GM12878 (cell line): Measurements from ENCODE around the gene ECM1. TPM values are rescaled to one million over a fixed set of nuclear protein-coding genes. Genes with fewer than 3 reads are reported as not detected.

Experiments used
- BCL11A ChIP-seq: IDR thresholded peaks from 2 replicates; pipeline ENCODE4 v1.6.1; 2011; ENCODE audit warnings: low read depth, low read length
- CBX5 ChIP-seq: sonication (generic); IDR thresholded peaks from 2 replicates; pipeline ENCODE4 v1.6.1; 2016; ENCODE audit warnings: low read depth, moderate library complexity, mild to moderate bottlenecking, inconsistent platforms
- EED ChIP-seq: sonication (generic); IDR thresholded peaks from 2 replicates; pipeline ENCODE4 v1.6.1; 2016; ENCODE audit warnings: antibody characterized with exemption, low read depth
- FOXK2 ChIP-seq: fragments of 450-650 bp; IDR thresholded peaks from 2 replicates; pipeline ENCODE4 v1.6.1; 2017; ENCODE audit warnings: mild to moderate bottlenecking, moderate library complexity
- HCFC1 ChIP-seq: fragments of 150-350 bp; IDR thresholded peaks from 2 replicates; pipeline ENCODE4 v1.6.1; 2014; ENCODE audit warnings: low read length
- HDAC6 ChIP-seq: fragments of 200-600 bp; sonication (generic); IDR thresholded peaks from one replicate; pipeline ENCODE4 v1.8.0; 2017; ENCODE audit warnings: antibody characterized with exemption; ENCODE audit not compliant: unreplicated experiment
- NFXL1 ChIP-seq: fragments of 450-650 bp; IDR thresholded peaks from 2 replicates; pipeline ENCODE4 v1.6.1; 2017; ENCODE audit warnings: antibody characterized with exemption, mild to moderate bottlenecking, borderline replicate concordance
- ZBED1 ChIP-seq: IDR thresholded peaks from 2 replicates; pipeline ENCODE4 v1.6.1; 2016; ENCODE audit warnings: borderline replicate concordance
- ZNF274 ChIP-seq: IDR thresholded peaks from one replicate; pipeline ENCODE4 v1.8.0; 2011; ENCODE audit not compliant: insufficient read length, insufficient read depth
- polyA plus RNA-seq, 11 experiments: library from polyadenylated mRNA; depleted of rRNA in 4 of 11; unstranded in 6 of 11; stranded (reverse) in 5 of 11; fragments of >200 nt; fragmentation: Nextera tagmentation in 4 of 11; fragmentation: Illumina TruSeq in 1 of 11; extraction: Ambion mirVana in 4 of 11; extraction: Trizol in 1 of 11; gene quantifications; 1 replicate in 1 of 11; 2 replicates in 10 of 11; pipeline versions ENCODE4 v1.2.1 to v1.2.3, GENCODE V29; 2011 to 2016; ENCODE audit warnings: inconsistent platforms in 2 of 11, missing spikeins in 2 of 11, low read depth in 1 of 11
- total RNA-seq, 4 experiments: library from RNA; depleted of rRNA in 3 of 4; stranded (reverse); fragments of >200 nt in 3 of 4; fragmentation: Illumina TruSeq in 1 of 4; extraction: Trizol in 1 of 4; gene quantifications; 2 replicates each; pipeline versions ENCODE4 v1.2.1 to v1.2.3, GENCODE V29; 2013 to 2021
- TF ChIP-seq, protein P1 (sequence below): IDR thresholded peaks from 2 replicates; pipeline ENCODE4 v1.6.1; 2012; ENCODE audit warnings: low read length, inconsistent platforms
- TF ChIP-seq, protein P2 (sequence below): fragments of 450-650 bp; IDR thresholded peaks from 2 replicates; pipeline ENCODE4 v1.6.1; 2016; ENCODE audit warnings: mild to moderate bottlenecking
- TF ChIP-seq, protein P3 (sequence below): fragments of 450-650 bp; conservative IDR thresholded peaks from 2 replicates; pipeline ENCODE4 v1.6.1; 2017; ENCODE audit warnings: mild to moderate bottlenecking, moderate library complexity
- TF ChIP-seq, protein P4 (sequence below): IDR thresholded peaks from 2 replicates; pipeline ENCODE4 v1.6.1; 2012; ENCODE audit warnings: low read depth, low read length, improper control_type of control experiment
- TF ChIP-seq, protein P5 (sequence below): IDR thresholded peaks from 2 replicates; pipeline ENCODE4 v1.6.1; 2011; ENCODE audit warnings: borderline replicate concordance, low read depth, mild to moderate bottlenecking, moderate library complexity, mixed read lengths, low read length; ENCODE audit not compliant: insufficient read depth; ENCODE audit errors: extremely low read length
- TF ChIP-seq, protein P6 (sequence below): IDR thresholded peaks from 2 replicates; pipeline ENCODE4 v1.6.1; 2011; ENCODE audit warnings: borderline replicate concordance, low read depth, mild to moderate bottlenecking, moderate library complexity, low read length; ENCODE audit not compliant: insufficient read depth, poor library complexity, severe bottlenecking
- TF ChIP-seq, protein P7 (sequence below): fragments of 450-650 bp; IDR thresholded peaks from 2 replicates; pipeline ENCODE4 v1.6.1; 2016; ENCODE audit warnings: mild to moderate bottlenecking, moderate library complexity, borderline replicate concordance

ECM1 gene
- total and polyA plus RNA-seq, 10 of the 15 experiments (the other 5 are each of a cell fraction or from before 2014, with no cell fraction given) = 0.06 to 1.3 (median 0.60) TPM

DNA sequence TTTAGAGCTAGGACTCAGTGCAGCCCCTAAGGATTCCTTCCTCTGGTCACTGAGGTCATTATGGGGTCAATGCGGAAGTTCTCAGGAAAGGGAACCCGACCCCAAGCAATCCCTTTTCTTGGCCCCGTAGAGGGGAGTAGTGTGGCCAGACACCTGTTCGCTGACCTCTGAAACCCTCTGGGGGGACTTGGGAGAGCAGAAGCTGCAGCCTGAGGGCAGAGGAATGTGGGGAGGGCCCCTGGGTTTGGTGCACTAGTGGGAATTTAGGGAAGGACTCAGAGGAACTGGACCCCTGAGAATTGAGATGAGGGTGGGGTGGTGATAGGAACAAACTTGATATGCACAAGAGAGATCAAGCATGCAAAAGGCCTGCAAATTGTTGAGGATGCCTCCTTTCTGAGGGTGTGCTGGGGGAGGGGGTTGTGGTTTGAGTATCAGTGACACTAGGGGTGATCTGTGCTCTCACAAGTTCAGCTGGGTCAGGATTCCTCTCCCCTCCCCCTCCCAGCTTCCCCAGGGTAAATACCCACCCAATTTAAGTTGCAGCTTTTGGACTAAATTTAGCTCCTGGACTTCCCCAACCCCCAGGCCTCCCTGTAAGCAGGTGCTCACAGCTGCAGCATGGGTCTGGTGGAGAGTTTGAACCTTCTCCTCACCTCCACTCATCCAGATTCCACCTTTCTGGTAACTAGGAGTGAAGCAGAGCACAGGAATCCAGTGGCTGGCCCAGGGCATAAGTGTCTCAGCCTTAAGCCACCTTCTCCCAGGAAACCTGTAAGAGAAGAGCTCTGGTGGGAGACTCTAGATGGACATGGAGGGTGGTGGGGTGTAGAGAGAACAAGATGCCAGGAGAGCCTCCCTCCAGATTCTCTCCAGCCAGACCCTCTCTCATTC lies 54.8 kb downstream of the ECM1 start (continued):
- TF ChIP-seq, protein P1, sequence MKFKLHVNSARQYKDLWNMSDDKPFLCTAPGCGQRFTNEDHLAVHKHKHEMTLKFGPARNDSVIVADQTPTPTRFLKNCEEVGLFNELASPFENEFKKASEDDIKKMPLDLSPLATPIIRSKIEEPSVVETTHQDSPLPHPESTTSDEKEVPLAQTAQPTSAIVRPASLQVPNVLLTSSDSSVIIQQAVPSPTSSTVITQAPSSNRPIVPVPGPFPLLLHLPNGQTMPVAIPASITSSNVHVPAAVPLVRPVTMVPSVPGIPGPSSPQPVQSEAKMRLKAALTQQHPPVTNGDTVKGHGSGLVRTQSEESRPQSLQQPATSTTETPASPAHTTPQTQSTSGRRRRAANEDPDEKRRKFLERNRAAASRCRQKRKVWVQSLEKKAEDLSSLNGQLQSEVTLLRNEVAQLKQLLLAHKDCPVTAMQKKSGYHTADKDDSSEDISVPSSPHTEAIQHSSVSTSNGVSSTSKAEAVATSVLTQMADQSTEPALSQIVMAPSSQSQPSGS = no peak
- TF ChIP-seq BCL11A = peak; percentile 96
- no peak for TF ChIP-seq NFXL1
- TF ChIP-seq EED = peak; percentile 95
- TF ChIP-seq HDAC6 = no peak
- TF ChIP-seq, protein P2, sequence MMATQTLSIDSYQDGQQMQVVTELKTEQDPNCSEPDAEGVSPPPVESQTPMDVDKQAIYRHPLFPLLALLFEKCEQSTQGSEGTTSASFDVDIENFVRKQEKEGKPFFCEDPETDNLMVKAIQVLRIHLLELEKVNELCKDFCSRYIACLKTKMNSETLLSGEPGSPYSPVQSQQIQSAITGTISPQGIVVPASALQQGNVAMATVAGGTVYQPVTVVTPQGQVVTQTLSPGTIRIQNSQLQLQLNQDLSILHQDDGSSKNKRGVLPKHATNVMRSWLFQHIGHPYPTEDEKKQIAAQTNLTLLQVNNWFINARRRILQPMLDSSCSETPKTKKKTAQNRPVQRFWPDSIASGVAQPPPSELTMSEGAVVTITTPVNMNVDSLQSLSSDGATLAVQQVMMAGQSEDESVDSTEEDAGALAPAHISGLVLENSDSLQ = no peak
- peak; percentile 97 for TF ChIP-seq ZBED1
- TF ChIP-seq, protein P3, sequence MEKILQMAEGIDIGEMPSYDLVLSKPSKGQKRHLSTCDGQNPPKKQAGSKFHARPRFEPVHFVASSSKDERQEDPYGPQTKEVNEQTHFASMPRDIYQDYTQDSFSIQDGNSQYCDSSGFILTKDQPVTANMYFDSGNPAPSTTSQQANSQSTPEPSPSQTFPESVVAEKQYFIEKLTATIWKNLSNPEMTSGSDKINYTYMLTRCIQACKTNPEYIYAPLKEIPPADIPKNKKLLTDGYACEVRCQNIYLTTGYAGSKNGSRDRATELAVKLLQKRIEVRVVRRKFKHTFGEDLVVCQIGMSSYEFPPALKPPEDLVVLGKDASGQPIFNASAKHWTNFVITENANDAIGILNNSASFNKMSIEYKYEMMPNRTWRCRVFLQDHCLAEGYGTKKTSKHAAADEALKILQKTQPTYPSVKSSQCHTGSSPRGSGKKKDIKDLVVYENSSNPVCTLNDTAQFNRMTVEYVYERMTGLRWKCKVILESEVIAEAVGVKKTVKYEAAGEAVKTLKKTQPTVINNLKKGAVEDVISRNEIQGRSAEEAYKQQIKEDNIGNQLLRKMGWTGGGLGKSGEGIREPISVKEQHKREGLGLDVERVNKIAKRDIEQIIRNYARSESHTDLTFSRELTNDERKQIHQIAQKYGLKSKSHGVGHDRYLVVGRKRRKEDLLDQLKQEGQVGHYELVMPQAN = peak; percentile 23; the same call in 1 of the 2 replicates
- TF ChIP-seq CBX5 = no peak
- TF ChIP-seq, protein P4, sequence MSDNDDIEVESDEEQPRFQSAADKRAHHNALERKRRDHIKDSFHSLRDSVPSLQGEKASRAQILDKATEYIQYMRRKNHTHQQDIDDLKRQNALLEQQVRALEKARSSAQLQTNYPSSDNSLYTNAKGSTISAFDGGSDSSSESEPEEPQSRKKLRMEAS = no peak
- peak; percentile 63; the same call in 1 of the 2 replicates for TF ChIP-seq FOXK2
- no peak; the same call in 1 of the 2 replicates for TF ChIP-seq HCFC1
- TF ChIP-seq, protein P5, sequence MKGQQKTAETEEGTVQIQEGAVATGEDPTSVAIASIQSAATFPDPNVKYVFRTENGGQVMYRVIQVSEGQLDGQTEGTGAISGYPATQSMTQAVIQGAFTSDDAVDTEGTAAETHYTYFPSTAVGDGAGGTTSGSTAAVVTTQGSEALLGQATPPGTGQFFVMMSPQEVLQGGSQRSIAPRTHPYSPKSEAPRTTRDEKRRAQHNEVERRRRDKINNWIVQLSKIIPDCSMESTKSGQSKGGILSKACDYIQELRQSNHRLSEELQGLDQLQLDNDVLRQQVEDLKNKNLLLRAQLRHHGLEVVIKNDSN = no peak
- TF ChIP-seq, protein P6, sequence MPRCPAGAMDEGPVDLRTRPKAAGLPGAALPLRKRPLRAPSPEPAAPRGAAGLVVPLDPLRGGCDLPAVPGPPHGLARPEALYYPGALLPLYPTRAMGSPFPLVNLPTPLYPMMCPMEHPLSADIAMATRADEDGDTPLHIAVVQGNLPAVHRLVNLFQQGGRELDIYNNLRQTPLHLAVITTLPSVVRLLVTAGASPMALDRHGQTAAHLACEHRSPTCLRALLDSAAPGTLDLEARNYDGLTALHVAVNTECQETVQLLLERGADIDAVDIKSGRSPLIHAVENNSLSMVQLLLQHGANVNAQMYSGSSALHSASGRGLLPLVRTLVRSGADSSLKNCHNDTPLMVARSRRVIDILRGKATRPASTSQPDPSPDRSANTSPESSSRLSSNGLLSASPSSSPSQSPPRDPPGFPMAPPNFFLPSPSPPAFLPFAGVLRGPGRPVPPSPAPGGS = peak; percentile 94
- no peak for TF ChIP-seq ZNF274
- TF ChIP-seq, protein P7, sequence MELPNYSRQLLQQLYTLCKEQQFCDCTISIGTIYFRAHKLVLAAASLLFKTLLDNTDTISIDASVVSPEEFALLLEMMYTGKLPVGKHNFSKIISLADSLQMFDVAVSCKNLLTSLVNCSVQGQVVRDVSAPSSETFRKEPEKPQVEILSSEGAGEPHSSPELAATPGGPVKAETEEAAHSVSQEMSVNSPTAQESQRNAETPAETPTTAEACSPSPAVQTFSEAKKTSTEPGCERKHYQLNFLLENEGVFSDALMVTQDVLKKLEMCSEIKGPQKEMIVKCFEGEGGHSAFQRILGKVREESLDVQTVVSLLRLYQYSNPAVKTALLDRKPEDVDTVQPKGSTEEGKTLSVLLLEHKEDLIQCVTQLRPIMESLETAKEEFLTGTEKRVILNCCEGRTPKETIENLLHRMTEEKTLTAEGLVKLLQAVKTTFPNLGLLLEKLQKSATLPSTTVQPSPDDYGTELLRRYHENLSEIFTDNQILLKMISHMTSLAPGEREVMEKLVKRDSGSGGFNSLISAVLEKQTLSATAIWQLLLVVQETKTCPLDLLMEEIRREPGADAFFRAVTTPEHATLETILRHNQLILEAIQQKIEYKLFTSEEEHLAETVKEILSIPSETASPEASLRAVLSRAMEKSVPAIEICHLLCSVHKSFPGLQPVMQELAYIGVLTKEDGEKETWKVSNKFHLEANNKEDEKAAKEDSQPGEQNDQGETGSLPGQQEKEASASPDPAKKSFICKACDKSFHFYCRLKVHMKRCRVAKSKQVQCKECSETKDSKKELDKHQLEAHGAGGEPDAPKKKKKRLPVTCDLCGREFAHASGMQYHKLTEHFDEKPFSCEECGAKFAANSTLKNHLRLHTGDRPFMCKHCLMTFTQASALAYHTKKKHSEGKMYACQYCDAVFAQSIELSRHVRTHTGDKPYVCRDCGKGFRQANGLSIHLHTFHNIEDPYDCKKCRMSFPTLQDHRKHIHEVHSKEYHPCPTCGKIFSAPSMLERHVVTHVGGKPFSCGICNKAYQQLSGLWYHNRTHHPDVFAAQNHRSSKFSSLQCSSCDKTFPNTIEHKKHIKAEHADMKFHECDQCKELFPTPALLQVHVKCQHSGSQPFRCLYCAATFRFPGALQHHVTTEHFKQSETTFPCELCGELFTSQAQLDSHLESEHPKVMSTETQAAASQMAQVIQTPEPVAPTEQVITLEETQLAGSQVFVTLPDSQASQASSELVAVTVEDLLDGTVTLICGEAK = no peak
